CD4-positive, alpha-beta T cell (primary cell): ENCODE measurements around the gene CAMKK2. TPM values are rescaled to one million over a fixed set of nuclear protein-coding genes. Genes with fewer than 3 reads are reported as not detected.
"Not testable (repeated sequence)": the region's sequence is repeated elsewhere in the genome, so short reads cannot be mapped to it uniquely, and the experiment has no call there.

Experiments
- ATAC-seq: fragments of 200-7000 bp; cut with Tn5 transposase; one replicate; pipeline ENCODE4 v1.10.0; 2022; ENCODE audit warnings: mild to moderate bottlenecking; ENCODE audit not compliant: poor library complexity
- CTCF ChIA-PET: fragments of 350-600 bp; sonication (Branson Sonifier 250); formaldehyde crosslinking; loops from one replicate; lab custom pipeline; 2021; ENCODE audit warnings: antibody characterized with exemption, inconsistent platforms; lab: Charles Lee
- POLR2A ChIA-PET: fragments of 350-600 bp; sonication (Branson Sonifier 250); formaldehyde crosslinking; loops from one replicate; lab custom pipeline; 2021; ENCODE audit warnings: antibody characterized with exemption, inconsistent platforms; lab: Charles Lee
- DNase-seq, 14 experiments: peaks; one replicate each; pipeline ENCODE4 v3.0.0-alpha.2; 2013 to 2020; ENCODE audit warnings: mixed read lengths in 2 of 14
- H3K27ac ChIP-seq, 2 donors: one replicate each; pipeline versions ENCODE4 v1.5.1 to v1.7.0; 2013; ENCODE audit warnings: low read length in 2 of 2, low read depth in 1 of 2, mild to moderate bottlenecking in 1 of 2
- H3K27me3 ChIP-seq, 2 experiments: 1 replicate in 1 of 2; 2 replicates in 1 of 2; pipeline versions ENCODE4 v1.6.1 to v1.7.0; 2013; ENCODE audit warnings: low read length in 2 of 2, control low read depth in 1 of 2, mild to moderate bottlenecking in 1 of 2, moderate library complexity in 1 of 2; ENCODE audit not compliant: insufficient read depth in 2 of 2, control insufficient read depth in 1 of 2
- H3K36me3 ChIP-seq: one replicate; pipeline ENCODE4 v1.6.1; 2013; ENCODE audit warnings: low read length, control low read depth; ENCODE audit not compliant: insufficient read depth
- H3K4me1 ChIP-seq: one replicate; pipeline ENCODE4 v1.6.1; 2013; ENCODE audit warnings: low read length, control low read depth; ENCODE audit not compliant: insufficient read depth
- H3K4me3 ChIP-seq: one replicate; pipeline ENCODE4 v1.5.1; 2013; ENCODE audit warnings: mild to moderate bottlenecking, low read length, moderate library complexity
- H3K9me3 ChIP-seq, 2 experiments: 1 replicate in 1 of 2; 2 replicates in 1 of 2; pipeline versions ENCODE4 v1.6.1 to v1.7.0; 2013; ENCODE audit warnings: low read length in 2 of 2, mild to moderate bottlenecking in 2 of 2, control low read depth in 1 of 2, moderate library complexity in 1 of 2; ENCODE audit not compliant: control insufficient read depth in 1 of 2, insufficient read depth in 1 of 2
- H3K27ac Mint-ChIP-seq: one replicate; pipeline ENCODE4 v1.8.0; 2020; ENCODE audit warnings: mixed read lengths
- H3K27me3 Mint-ChIP-seq: one replicate; pipeline ENCODE4 v1.8.0; 2021; ENCODE audit warnings: mixed read lengths
- H3K36me3 Mint-ChIP-seq: one replicate; pipeline ENCODE4 v1.8.0; 2021; ENCODE audit warnings: low read depth, mixed read lengths
- H3K4me1 Mint-ChIP-seq: one replicate; pipeline ENCODE4 v1.8.0; 2021; ENCODE audit warnings: low read depth, mixed read lengths
- H3K4me3 Mint-ChIP-seq: one replicate; pipeline ENCODE4 v1.8.0; 2020; ENCODE audit warnings: mild to moderate bottlenecking, mixed read lengths
- H3K9me3 Mint-ChIP-seq: one replicate; pipeline ENCODE4 v1.8.0; 2020; ENCODE audit warnings: mixed read lengths
- CTCF ChIP-seq: fragments of 200-600 bp; IDR thresholded peaks from one replicate; pipeline ENCODE4 v1.8.0; 2022; ENCODE audit warnings: antibody characterized with exemption, mild to moderate bottlenecking
- intact Hi-C, 2 experiments: fragments of 100-400 bp; cut with DNase I in 1 of 2; cut with micrococcal nuclease in 1 of 2; formaldehyde crosslinking; loops; one replicate each; pipeline versions ENCODE4 v1.15.1 to v1.9.0; 2023 to 2025; cut with DNase I, micrococcal nuclease
- total RNA-seq, 174 experiments: library from RNA in 2 of 174; stranded (reverse) in 2 of 174; gene quantifications; one replicate each; pipeline ENCODE4 v1.2.3 and lab custom pipeline; 2021 to 2026

CAMKK2 gene
- total RNA-seq, 2 experiments from 2014 or later = 6.7 to 6.8 TPM

GRCh38 chr12:121323908-121324307 lies 27.4 kb upstream of the CAMKK2 start:
- CTCF ChIA-PET = interaction anchor here (0.7 to 1.5 kb wide), 3 partner anchors 11 to 23 kb away, joined by 3 to 5 read pairs (median 3); no protein-coding TSS in a partner anchor
- Histone ChIP-seq H3K27me3 (no peaks in the 10 kb centered on the region), H3K4me3 (no peak overlapping the region), H3K9me3 (no peaks in the 10 kb centered on the region), H3K4me1 (no peaks in the 10 kb centered on the region), H3K27ac (no peak overlapping the region), H3K36me3 (peaks cover 72% of the 10 kb centered on the region)
- TF ChIP-seq CTCF = no peak
- intact Hi-C loops = no loop called here
- no peaks in the 10 kb centered on the region for H3K4me1 Mint-ChIP-seq
- no peaks in the 10 kb centered on the region for H3K27me3 Mint-ChIP-seq
- H3K9me3 Mint-ChIP-seq = no peaks in the 10 kb centered on the region
- H3K4me3 Mint-ChIP-seq = no peak overlapping the region
- POLR2A ChIA-PET = no interaction called here
- peak overlapping the region; percentile 49 for H3K27ac Mint-ChIP-seq
- no peak for DNase-seq
- ATAC-seq = no peak
- H3K36me3 Mint-ChIP-seq = peaks cover 72% of the 10 kb centered on the region

- Mint-ChIP-seq H3K9me3 (no peaks in the 10 kb centered on the region), H3K27me3 (no peaks in the 10 kb centered on the region), H3K4me1 (peaks cover 19% of the 10 kb centered on the region), H3K27ac (no peak overlapping the region), H3K36me3 (peaks cover 70% of the 10 kb centered on the region), H3K4me3 (no peak overlapping the region)
- H3K27ac ChIP-seq = no peak overlapping the region
- H3K27me3 ChIP-seq = no peaks in the 10 kb centered on the region
- TF ChIP-seq CTCF = no peak
- ChIA-PET POLR2A (interaction anchor here (1.0 kb wide), 1 partner anchor 82 kb away, joined by 4 read pairs; the partner anchor contains the start of gene RNF34), CTCF (interaction anchor here (0.9 kb wide), 1 partner anchor 14 kb away, joined by 4 read pairs; no protein-coding TSS in a partner anchor)
- peaks cover 42% of the 10 kb centered on the region for H3K36me3 ChIP-seq
- ATAC-seq (no peak), DNase-seq (no peak)
- H3K4me3 ChIP-seq = no peak overlapping the region
- H3K9me3 ChIP-seq = no peaks in the 10 kb centered on the region
- no peaks in the 10 kb centered on the region for H3K4me1 ChIP-seq
- intact Hi-C loops = no loop called here
Observed at GRCh38 chr12:121318121-121318520, 21.6 kb upstream of the CAMKK2 start.

- Histone ChIP-seq H3K27ac (no peak overlapping the region), H3K4me3 (no peak overlapping the region), H3K4me1 (no peaks in the 10 kb centered on the region), H3K9me3 (no peaks in the 10 kb centered on the region), H3K36me3 (peaks cover 46% of the 10 kb centered on the region), H3K27me3 (no peaks in the 10 kb centered on the region)
- intact Hi-C loops = no loop called here
- no peak for TF ChIP-seq CTCF
- ATAC-seq (no peak), DNase-seq (peak in 1 of 14 experiments; percentile 18)
- Mint-ChIP-seq H3K4me1 (peaks cover 19% of the 10 kb centered on the region), H3K27ac (peak overlapping the region; percentile 18), H3K9me3 (no peaks in the 10 kb centered on the region), H3K36me3 (peaks cover 82% of the 10 kb centered on the region), H3K27me3 (no peaks in the 10 kb centered on the region), H3K4me3 (no peak overlapping the region)
- POLR2A ChIA-PET = no interaction called here
- CTCF ChIA-PET = no interaction called here
Observed at GRCh38 chr12:121314431-121314830, 17.9 kb upstream of the CAMKK2 start.

- H3K9me3 ChIP-seq, H3K27me3 Mint-ChIP-seq, H3K27ac ChIP-seq, DNase-seq, H3K9me3 Mint-ChIP-seq, H3K27ac Mint-ChIP-seq, POLR2A ChIA-PET, CTCF ChIA-PET, ATAC-seq, H3K4me3 ChIP-seq, intact Hi-C loops, H3K4me1 ChIP-seq, H3K4me3 Mint-ChIP-seq, H3K27me3 ChIP-seq: not testable (repeated sequence)
- H3K36me3 Mint-ChIP-seq = peaks cover 63% of the 10 kb centered on the region
- H3K4me1 Mint-ChIP-seq = peaks cover 15% of the 10 kb centered on the region
- peaks cover 40% of the 10 kb centered on the region for H3K36me3 ChIP-seq
Observed at GRCh38 chr12:121310231-121310630, 13.7 kb upstream of the CAMKK2 start.

- H3K27me3 Mint-ChIP-seq, H3K27me3 ChIP-seq, intact Hi-C loops, H3K4me1 Mint-ChIP-seq, H3K27ac Mint-ChIP-seq, ATAC-seq, H3K9me3 ChIP-seq, H3K4me3 ChIP-seq, H3K27ac ChIP-seq, CTCF ChIA-PET, H3K4me1 ChIP-seq, H3K9me3 Mint-ChIP-seq, DNase-seq, H3K4me3 Mint-ChIP-seq: not testable (repeated sequence)
- POLR2A ChIA-PET = interaction anchor here (1.6 kb wide), 1 partner anchor 10 kb away, joined by 4 read pairs; no protein-coding TSS in a partner anchor
- H3K36me3 ChIP-seq = peaks cover 34% of the 10 kb centered on the region
- H3K36me3 Mint-ChIP-seq = peaks cover 40% of the 10 kb centered on the region
Observed at GRCh38 chr12:121307397-121307796, 10.9 kb upstream of the CAMKK2 start.
